ENCODE measurements around the gene DIPK1B.

The DIPK1B gene

GRCh38 chr9:136720898-136721338 lies 8.5 kb downstream of the DIPK1B start (continued):
- TF ChIP-seq, protein P1, sequence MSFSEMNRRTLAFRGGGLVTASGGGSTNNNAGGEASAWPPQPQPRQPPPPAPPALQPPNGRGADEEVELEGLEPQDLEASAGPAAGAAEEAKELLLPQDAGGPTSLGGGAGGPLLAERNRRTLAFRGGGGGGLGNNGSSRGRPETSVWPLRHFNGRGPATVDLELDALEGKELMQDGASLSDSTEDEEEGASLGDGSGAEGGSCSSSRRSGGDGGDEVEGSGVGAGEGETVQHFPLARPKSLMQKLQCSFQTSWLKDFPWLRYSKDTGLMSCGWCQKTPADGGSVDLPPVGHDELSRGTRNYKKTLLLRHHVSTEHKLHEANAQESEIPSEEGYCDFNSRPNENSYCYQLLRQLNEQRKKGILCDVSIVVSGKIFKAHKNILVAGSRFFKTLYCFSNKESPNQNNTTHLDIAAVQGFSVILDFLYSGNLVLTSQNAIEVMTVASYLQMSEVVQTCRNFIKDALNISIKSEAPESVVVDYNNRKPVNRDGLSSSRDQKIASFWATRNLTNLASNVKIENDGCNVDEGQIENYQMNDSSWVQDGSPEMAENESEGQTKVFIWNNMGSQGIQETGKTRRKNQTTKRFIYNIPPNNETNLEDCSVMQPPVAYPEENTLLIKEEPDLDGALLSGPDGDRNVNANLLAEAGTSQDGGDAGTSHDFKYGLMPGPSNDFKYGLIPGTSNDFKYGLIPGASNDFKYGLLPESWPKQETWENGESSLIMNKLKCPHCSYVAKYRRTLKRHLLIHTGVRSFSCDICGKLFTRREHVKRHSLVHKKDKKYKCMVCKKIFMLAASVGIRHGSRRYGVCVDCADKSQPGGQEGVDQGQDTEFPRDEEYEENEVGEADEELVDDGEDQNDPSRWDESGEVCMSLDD (tag by site-specific recombination; IDR thresholded peaks at IDR 0.05): 0 out of 2 replicates have a peak, but pooled peaks have one; percentile 12
- TF ChIP-seq, protein P2, sequence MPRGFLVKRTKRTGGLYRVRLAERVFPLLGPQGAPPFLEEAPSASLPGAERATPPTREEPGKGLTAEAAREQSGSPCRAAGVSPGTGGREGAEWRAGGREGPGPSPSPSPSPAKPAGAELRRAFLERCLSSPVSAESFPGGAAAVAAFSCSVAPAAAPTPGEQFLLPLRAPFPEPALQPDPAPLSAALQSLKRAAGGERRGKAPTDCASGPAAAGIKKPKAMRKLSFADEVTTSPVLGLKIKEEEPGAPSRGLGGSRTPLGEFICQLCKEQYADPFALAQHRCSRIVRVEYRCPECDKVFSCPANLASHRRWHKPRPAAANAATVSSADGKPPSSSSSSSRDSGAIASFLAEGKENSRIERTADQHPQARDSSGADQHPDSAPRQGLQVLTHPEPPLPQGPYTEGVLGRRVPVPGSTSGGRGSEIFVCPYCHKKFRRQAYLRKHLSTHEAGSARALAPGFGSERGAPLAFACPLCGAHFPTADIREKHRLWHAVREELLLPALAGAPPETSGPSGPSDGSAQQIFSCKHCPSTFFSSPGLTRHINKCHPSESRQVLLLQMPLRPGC (tag by site-specific recombination; IDR thresholded peaks at IDR 0.05): no peak
- TF ChIP-seq, protein P3, sequence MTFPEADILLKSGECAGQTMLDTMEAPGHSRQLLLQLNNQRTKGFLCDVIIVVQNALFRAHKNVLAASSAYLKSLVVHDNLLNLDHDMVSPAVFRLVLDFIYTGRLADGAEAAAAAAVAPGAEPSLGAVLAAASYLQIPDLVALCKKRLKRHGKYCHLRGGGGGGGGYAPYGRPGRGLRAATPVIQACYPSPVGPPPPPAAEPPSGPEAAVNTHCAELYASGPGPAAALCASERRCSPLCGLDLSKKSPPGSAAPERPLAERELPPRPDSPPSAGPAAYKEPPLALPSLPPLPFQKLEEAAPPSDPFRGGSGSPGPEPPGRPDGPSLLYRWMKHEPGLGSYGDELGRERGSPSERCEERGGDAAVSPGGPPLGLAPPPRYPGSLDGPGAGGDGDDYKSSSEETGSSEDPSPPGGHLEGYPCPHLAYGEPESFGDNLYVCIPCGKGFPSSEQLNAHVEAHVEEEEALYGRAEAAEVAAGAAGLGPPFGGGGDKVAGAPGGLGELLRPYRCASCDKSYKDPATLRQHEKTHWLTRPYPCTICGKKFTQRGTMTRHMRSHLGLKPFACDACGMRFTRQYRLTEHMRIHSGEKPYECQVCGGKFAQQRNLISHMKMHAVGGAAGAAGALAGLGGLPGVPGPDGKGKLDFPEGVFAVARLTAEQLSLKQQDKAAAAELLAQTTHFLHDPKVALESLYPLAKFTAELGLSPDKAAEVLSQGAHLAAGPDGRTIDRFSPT (tag by site-specific recombination; IDR thresholded peaks at IDR 0.05): peak; percentile 58
- TF ChIP-seq, protein P4, sequence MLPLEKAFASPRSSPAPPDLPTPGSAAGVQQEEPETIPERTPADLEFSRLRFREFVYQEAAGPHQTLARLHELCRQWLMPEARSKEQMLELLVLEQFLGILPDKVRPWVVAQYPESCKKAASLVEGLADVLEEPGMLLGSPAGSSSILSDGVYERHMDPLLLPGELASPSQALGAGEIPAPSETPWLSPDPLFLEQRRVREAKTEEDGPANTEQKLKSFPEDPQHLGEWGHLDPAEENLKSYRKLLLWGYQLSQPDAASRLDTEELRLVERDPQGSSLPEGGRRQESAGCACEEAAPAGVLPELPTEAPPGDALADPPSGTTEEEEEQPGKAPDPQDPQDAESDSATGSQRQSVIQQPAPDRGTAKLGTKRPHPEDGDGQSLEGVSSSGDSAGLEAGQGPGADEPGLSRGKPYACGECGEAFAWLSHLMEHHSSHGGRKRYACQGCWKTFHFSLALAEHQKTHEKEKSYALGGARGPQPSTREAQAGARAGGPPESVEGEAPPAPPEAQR (tag by site-specific recombination; IDR thresholded peaks at IDR 0.05): no peak

- Histone ChIP-seq H3K27ac (ENCODE audit: extremely low read depth, low read depth, low read length) (peak overlapping the region; percentile 46), H3K9me3 (ENCODE audit: control insufficient read depth, insufficient read depth, low read depth, low read length) (no peaks in the 10 kb centered on the region), H3K4me1 (ENCODE audit: control insufficient read depth, insufficient read depth, low read length) (no peaks in the 10 kb centered on the region; the same call in 1 of the 2 replicates), H3K4me3 (ENCODE audit: low read depth, low read length) (no peak overlapping the region), H3K36me3 (ENCODE audit: control insufficient read depth in 2 of 2, insufficient read depth in 1 of 2, low read length in 2 of 2) (peaks cover 0 to 70% of the 10 kb centered on the region in 2 experiments; a peak in 2 of 3 replicates)
- POLR2A ChIA-PET: interaction anchor here (1.8 to 3.8 kb wide), 2 partner anchors 8 to 35 kb away, joined by 4 to 25 read pairs; partner anchors contain the start of genes AGPAT2 and DIPK1B
- CTCF ChIA-PET: interaction anchor here (1.6 kb wide), 1 partner anchor 37 kb away, joined by 4 read pairs; the partner anchor contains the start of gene LCN8
- no peak for TF ChIP-seq ZNF626 (tag by site-specific recombination; IDR thresholded peaks at IDR 0.05)
- TF ChIP-seq, protein P5, sequence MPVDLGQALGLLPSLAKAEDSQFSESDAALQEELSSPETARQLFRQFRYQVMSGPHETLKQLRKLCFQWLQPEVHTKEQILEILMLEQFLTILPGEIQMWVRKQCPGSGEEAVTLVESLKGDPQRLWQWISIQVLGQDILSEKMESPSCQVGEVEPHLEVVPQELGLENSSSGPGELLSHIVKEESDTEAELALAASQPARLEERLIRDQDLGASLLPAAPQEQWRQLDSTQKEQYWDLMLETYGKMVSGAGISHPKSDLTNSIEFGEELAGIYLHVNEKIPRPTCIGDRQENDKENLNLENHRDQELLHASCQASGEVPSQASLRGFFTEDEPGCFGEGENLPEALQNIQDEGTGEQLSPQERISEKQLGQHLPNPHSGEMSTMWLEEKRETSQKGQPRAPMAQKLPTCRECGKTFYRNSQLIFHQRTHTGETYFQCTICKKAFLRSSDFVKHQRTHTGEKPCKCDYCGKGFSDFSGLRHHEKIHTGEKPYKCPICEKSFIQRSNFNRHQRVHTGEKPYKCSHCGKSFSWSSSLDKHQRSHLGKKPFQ (tag by site-specific recombination; IDR thresholded peaks at IDR 0.05): no peak
- TF ChIP-seq ZNF837 (tag by site-specific recombination; IDR thresholded peaks at IDR 0.05): no peak
- TF ChIP-seq ZBTB17 (tag by site-specific recombination; IDR thresholded peaks at IDR 0.05): peak; percentile 57; the same call in 1 of the 2 replicates
- TF ChIP-seq ZNF214 (tag by site-specific recombination; IDR thresholded peaks at IDR 0.05; ENCODE audit: borderline replicate concordance): no peak
- 0 out of 2 replicates have a peak, but pooled peaks have one; percentile 18 for TF ChIP-seq ZBTB48 (tag by site-specific recombination; IDR thresholded peaks at IDR 0.05)
- TF ChIP-seq ZBTB1 (tag by site-specific recombination; IDR thresholded peaks at IDR 0.05): no peak
- TF ChIP-seq ZNF513 (tag by site-specific recombination; IDR thresholded peaks at IDR 0.05): no peak
- TF ChIP-seq ZNF785 (tag by site-specific recombination; IDR thresholded peaks at IDR 0.05): no peak
- no peak for TF ChIP-seq ZNF16 (tag by site-specific recombination; IDR thresholded peaks at IDR 0.05; ENCODE audit: low read depth)
- TF ChIP-seq ZNF350 (tag by site-specific recombination; IDR thresholded peaks at IDR 0.05): no peak
- TF ChIP-seq ZNF76 (tag by site-specific recombination; IDR thresholded peaks at IDR 0.05; ENCODE audit: borderline replicate concordance, low read depth): no peak
- TF ChIP-seq GFI1B (tag by site-specific recombination; IDR thresholded peaks at IDR 0.05): 0 out of 2 replicates have a peak, but pooled peaks have one; percentile 12
- TF ChIP-seq REPIN1 (tag by site-specific recombination; IDR thresholded peaks at IDR 0.05; ENCODE audit: low read depth): no peak
- no peak for TF ChIP-seq ZNF561 (tag by site-specific recombination; IDR thresholded peaks at IDR 0.05; ENCODE audit: borderline replicate concordance)
- no peak for TF ChIP-seq HOXC10 (CRISPR knock-in tag; IDR thresholded peaks at IDR 0.05)
- no peak for TF ChIP-seq OSR2 (tag by site-specific recombination; IDR thresholded peaks at IDR 0.05)
Observed at GRCh38 chr9:136721339-136722092, 9.1 kb downstream of the DIPK1B start.

Measured in HEK293 (cell line).